H1 (cell line): ENCODE measurements around the gene ZNF524. TPM values are rescaled to one million over a fixed set of nuclear protein-coding genes. Genes with fewer than 3 reads are reported as not detected.

Experiments used
- CTCF ChIA-PET: fragments of 300-600 bp; sonication (Branson Sonifier 250); formaldehyde crosslinking; loops from one replicate; lab custom pipeline; 2021; ENCODE audit not compliant: partially characterized antibody; lab: Charles Lee
- POLR2A ChIA-PET: fragments of 300-600 bp; sonication (Branson Sonifier 250); formaldehyde crosslinking; loops from one replicate; lab custom pipeline; 2021; ENCODE audit warnings: inconsistent platforms; ENCODE audit not compliant: partially characterized antibody; lab: Charles Lee
- DNase-seq, 2 experiments: peaks; one replicate each; pipeline versions ENCODE4 v3.0.0 to v3.0.0-alpha.2; 2010 to 2022; ENCODE audit warnings: low spot score in 2 of 2, low read depth in 1 of 2, mixed read lengths in 1 of 2
- FAIRE-seq: peaks from 2 replicates; lab custom pipeline; 2011; peaks lifted over from hg19 to GRCh38; lab: Jason Lieb, UNC
- H2AFZ ChIP-seq: 2 replicates; pipeline ENCODE4 v1.8.1; 2012; ENCODE audit warnings: low read length, inconsistent platforms
- H2AK5ac ChIP-seq: 2 replicates; pipeline ENCODE4 v1.6.1; 2013; ENCODE audit warnings: low read depth, low read length
- H2BK120ac ChIP-seq: replicated peaks from 2 replicates; pipeline ENCODE3; 2013; ENCODE audit warnings: low read depth, low read length, inconsistent platforms
- H2BK12ac ChIP-seq: 2 replicates; pipeline ENCODE4 v1.6.1; 2013; ENCODE audit warnings: low read depth, low read length
- H2BK15ac ChIP-seq: 2 replicates; pipeline ENCODE4 v1.6.1; 2013; ENCODE audit warnings: low read length
- H2BK20ac ChIP-seq: 2 replicates; pipeline ENCODE4 v1.6.1; 2013; ENCODE audit warnings: low read length
- H2BK5ac ChIP-seq: 2 replicates; pipeline ENCODE4 v1.6.1; 2013; ENCODE audit warnings: low read depth, low read length
- H3K14ac ChIP-seq: 2 replicates; pipeline ENCODE4 v1.6.1; 2013; ENCODE audit warnings: inconsistent platforms; ENCODE audit not compliant: insufficient read length
- H3K18ac ChIP-seq: 2 replicates; pipeline ENCODE4 v1.6.1; 2013; ENCODE audit warnings: low read length; ENCODE audit errors: extremely low read depth
- H3K23ac ChIP-seq: 2 replicates; pipeline ENCODE4 v1.6.1; 2013; ENCODE audit warnings: inconsistent platforms; ENCODE audit not compliant: insufficient read length
- H3K23me2 ChIP-seq: 2 replicates; pipeline ENCODE4 v1.6.1; 2013; ENCODE audit warnings: low read depth, low read length
- H3K27ac ChIP-seq: 2 replicates; pipeline ENCODE4 v1.6.1; 2011; ENCODE audit warnings: low read depth, low read length, inconsistent platforms
- H3K27me3 ChIP-seq, 4 experiments: replicated peaks in 1 of 4; 1 replicate in 1 of 4; 2 replicates in 3 of 4; pipeline versions ENCODE4 v1.6.1 to v1.8.1; 2011 to 2013; ENCODE audit warnings: low read length in 3 of 4, mild to moderate bottlenecking in 3 of 4, inconsistent platforms in 2 of 4, mixed read lengths in 2 of 4, moderate library complexity in 1 of 4; ENCODE audit not compliant: control insufficient read depth in 3 of 4, insufficient read depth in 3 of 4; ENCODE audit errors: extremely low read depth in 1 of 4
- H3K36me3 ChIP-seq, 4 experiments: 2 replicates each; pipeline versions ENCODE4 v1.6.1 to v1.8.1; 2011 to 2013; ENCODE audit warnings: mild to moderate bottlenecking in 4 of 4, low read length in 3 of 4, moderate library complexity in 2 of 4, control low read depth in 1 of 4, inconsistent platforms in 1 of 4; ENCODE audit not compliant: insufficient read depth in 4 of 4, control insufficient read depth in 2 of 4
- H3K4ac ChIP-seq: replicated peaks from 2 replicates; pipeline ENCODE3; 2013; ENCODE audit warnings: low read length, low read depth, mixed read lengths, inconsistent platforms; ENCODE audit not compliant: insufficient read length
- H3K4me1 ChIP-seq, 4 experiments: replicated peaks in 1 of 4; 1 replicate in 1 of 4; 2 replicates in 3 of 4; pipeline versions ENCODE4 v1.6.1 to v1.8.1; 2011 to 2013; ENCODE audit warnings: low read length in 3 of 4, inconsistent platforms in 2 of 4, mixed read lengths in 1 of 4; ENCODE audit not compliant: insufficient read depth in 4 of 4, control insufficient read depth in 3 of 4
- H3K4me2 ChIP-seq, 2 experiments: 2 replicates each; pipeline versions ENCODE4 v1.6.1 to v1.8.1; 2011 to 2013; ENCODE audit warnings: low read depth in 2 of 2, low read length in 2 of 2, control low read depth in 1 of 2, inconsistent platforms in 1 of 2, mild to moderate bottlenecking in 1 of 2; ENCODE audit not compliant: insufficient read depth in 1 of 2
- H3K4me3 ChIP-seq, 4 experiments: fragments of 200-600, 300-600 bp in 1 of 4; sonication (generic), shearing (Covaris generic), sonication (Bioruptor Twin) in 1 of 4; 2 replicates each; pipeline versions ENCODE4 v1.5.1 to v1.8.1; 2011 to 2016; ENCODE audit warnings: low read length in 4 of 4, low read depth in 3 of 4, control low read depth in 2 of 4, inconsistent platforms in 2 of 4, mild to moderate bottlenecking in 2 of 4, mixed read lengths in 1 of 4, moderate library complexity in 1 of 4; ENCODE audit not compliant: insufficient read depth in 2 of 4; ENCODE audit errors: extremely low read depth in 1 of 4
- H3K56ac ChIP-seq: replicated peaks from 2 replicates; pipeline ENCODE3; 2013; ENCODE audit warnings: low read depth, mild to moderate bottlenecking, mixed read lengths, low read length, inconsistent platforms; ENCODE audit not compliant: insufficient read length
- H3K79me1 ChIP-seq: 2 replicates; pipeline ENCODE4 v1.6.1; 2013; ENCODE audit warnings: low read depth, low read length, control low read depth
- H3K79me2 ChIP-seq, 2 experiments: 2 replicates each; pipeline versions ENCODE4 v1.6.1 to v1.8.1; 2012 to 2013; ENCODE audit warnings: low read length in 2 of 2, mild to moderate bottlenecking in 2 of 2, inconsistent platforms in 1 of 2; ENCODE audit not compliant: insufficient read depth in 2 of 2, control insufficient read depth in 1 of 2
- H3K9ac ChIP-seq, 4 experiments: replicated peaks in 1 of 4; 1 replicate in 1 of 4; 2 replicates in 3 of 4; pipeline versions ENCODE4 v1.6.1 to v1.8.1; 2011 to 2013; ENCODE audit warnings: low read depth in 3 of 4, low read length in 3 of 4, control low read depth in 2 of 4, mild to moderate bottlenecking in 2 of 4, moderate library complexity in 2 of 4, inconsistent platforms in 1 of 4; ENCODE audit errors: extremely low read depth in 1 of 4
- H3K9me3 ChIP-seq, 2 experiments: 2 replicates each; pipeline versions ENCODE4 v1.6.1 to v1.8.1; 2012 to 2013; ENCODE audit warnings: mild to moderate bottlenecking in 2 of 2, moderate library complexity in 2 of 2, control low read depth in 1 of 2, inconsistent platforms in 1 of 2, low read depth in 1 of 2, low read length in 1 of 2, mixed read lengths in 1 of 2; ENCODE audit not compliant: insufficient read depth in 2 of 2
- H4K20me1 ChIP-seq, 2 experiments: replicated peaks in 1 of 2; 2 replicates each; pipeline versions ENCODE3 to v1.8.1; 2011 to 2013; ENCODE audit warnings: inconsistent platforms in 2 of 2, low read length in 2 of 2, mild to moderate bottlenecking in 1 of 2; ENCODE audit not compliant: insufficient read depth in 2 of 2, control insufficient read depth in 1 of 2
- H4K5ac ChIP-seq: 2 replicates; pipeline ENCODE4 v1.6.1; 2013; ENCODE audit warnings: low read length, low read depth, mixed read lengths, inconsistent platforms; ENCODE audit not compliant: insufficient read length
- H4K8ac ChIP-seq: 2 replicates; pipeline ENCODE4 v1.8.0; 2013; ENCODE audit warnings: mild to moderate bottlenecking, moderate library complexity, low read length, inconsistent platforms; ENCODE audit not compliant: insufficient read depth; ENCODE audit errors: extremely low read depth
- H4K91ac ChIP-seq: replicated peaks from 2 replicates; pipeline ENCODE3; 2013; ENCODE audit warnings: low read length, mixed read lengths, inconsistent platforms; ENCODE audit not compliant: insufficient read length
- ASH2L ChIP-seq: fragments of 200-600, 300-600 bp; sonication (generic); IDR thresholded peaks from one replicate; pipeline ENCODE4 v1.7.1; 2017; ENCODE audit warnings: low read length
- CHD2 ChIP-seq: IDR thresholded peaks from 2 replicates; pipeline ENCODE4 v1.6.1; 2012; ENCODE audit warnings: low read length, improper control_type of control experiment
- HDAC6 ChIP-seq: IDR thresholded peaks from one replicate; pipeline ENCODE4 v1.7.1; 2012; ENCODE audit warnings: low read depth, mild to moderate bottlenecking, inconsistent platforms, low read length, moderate library complexity
- KDM4A ChIP-seq: IDR thresholded peaks from one replicate; pipeline ENCODE4 v1.7.1; 2012; ENCODE audit warnings: low read depth, mild to moderate bottlenecking, moderate library complexity, low read length, inconsistent platforms; ENCODE audit not compliant: severe bottlenecking
- NANOG ChIP-seq: IDR thresholded peaks from 2 replicates; pipeline ENCODE4 v1.6.1; 2011; ENCODE audit warnings: low read length, low read depth, mild to moderate bottlenecking, inconsistent platforms; ENCODE audit not compliant: insufficient read depth, poor library complexity, severe bottlenecking
- SIX5 ChIP-seq: IDR thresholded peaks from 2 replicates; pipeline ENCODE4 v1.6.1; 2011; ENCODE audit warnings: mild to moderate bottlenecking, low read depth, low read length
- SUZ12 ChIP-seq: fragments of 200-600 bp; sonication (generic); IDR thresholded peaks from 2 replicates; pipeline ENCODE4 v1.6.1; 2012; ENCODE audit warnings: mild to moderate bottlenecking, inconsistent platforms, low read length, moderate library complexity, mixed read lengths
- TBP ChIP-seq: IDR thresholded peaks from 2 replicates; pipeline ENCODE4 v1.6.1; 2011; ENCODE audit warnings: low read depth, low read length, improper control_type of control experiment
- TCF12 ChIP-seq: IDR thresholded peaks from 2 replicates; pipeline ENCODE4 v1.6.1; 2011; ENCODE audit warnings: low read depth, mild to moderate bottlenecking, low read length
- WGBS, 2 experiments: shearing (Covaris generic) in 1 of 2; methylation state at CpG; one replicate each; pipeline versions ENCODE4 v1.1.6 to v1.1.7; 2013 to 2015; ENCODE audit warnings: low lambda C conversion rate in 2 of 2, mixed read lengths in 2 of 2, inconsistent platforms in 1 of 2, low coverage in 1 of 2, missing lambda C conversion rate in 1 of 2; ENCODE audit not compliant: insufficient replicate concordance in 2 of 2, insufficient coverage in 1 of 2, insufficient read length in 1 of 2; ENCODE audit errors: extremely low coverage in 1 of 2, missing lambda C conversion rate in 1 of 2; 5-methylcytosine and 5-hydroxymethylcytosine counted together
- polyA plus RNA-seq, 7 experiments: library from polyadenylated mRNA; depleted of rRNA in 3 of 7; stranded (reverse) in 5 of 7; unstranded in 2 of 7; fragments of >200 nt in 5 of 7; fragments of 200-250 nt in 2 of 7; gene quantifications; 1 replicate in 5 of 7; 2 replicates in 1 of 7; 4 replicates in 1 of 7; pipeline versions ENCODE4 v1.2.1 to v1.2.3, GENCODE V29; 2011 to 2013; ENCODE audit warnings: missing spikeins in 2 of 7, mixed read lengths in 2 of 7
- total RNA-seq: library from RNA; stranded (reverse); fragmentation: NEBNext Ultra II Directional; extraction: Animal tissue kit (Norgen Biotek cat#: 25700); gene quantifications from 2 replicates; pipeline ENCODE4 v1.2.1, GENCODE V29; 2021
- TF ChIP-seq, protein P1 (sequence below), 3 experiments: IDR thresholded peaks; 1 replicate in 2 of 3; 2 replicates in 1 of 3; pipeline versions ENCODE4 v1.5.1 to v1.6.1; 2011; ENCODE audit warnings: low read length in 3 of 3, mild to moderate bottlenecking in 3 of 3, inconsistent platforms in 2 of 3, low read depth in 1 of 3, moderate library complexity in 1 of 3; ENCODE audit not compliant: insufficient read depth in 1 of 3; ENCODE audit errors: control extremely low read depth in 1 of 3

Gene ZNF524
- total and polyA plus RNA-seq, 2 of the 8 experiments (the other 6 are each of a cell fraction or from before 2014, with no cell fraction given) = 4.4 to 4.7 TPM

DNA sequence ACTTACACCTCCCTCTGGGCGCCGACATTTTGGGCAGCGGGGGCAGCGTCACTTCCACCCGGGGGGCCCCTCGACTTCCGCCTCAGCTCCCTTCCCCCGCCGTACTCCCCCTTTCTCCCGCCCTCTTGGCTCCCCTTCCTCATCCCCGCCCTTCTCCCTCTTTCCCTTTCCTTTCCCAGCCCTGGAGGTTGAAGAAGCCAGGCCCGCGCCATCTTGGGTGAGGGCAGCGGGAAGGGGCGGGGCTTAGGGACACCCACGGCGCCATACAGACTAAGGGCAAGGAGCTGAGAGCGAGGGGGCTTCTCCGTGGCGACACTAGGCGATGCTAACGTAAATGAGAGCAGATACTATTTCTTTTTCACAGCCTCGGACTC, 633 bp upstream of the ZNF524 start, which contains the start of gene FIZ1:
Gene FIZ1 (minus strand): TSS at position 50 of the 374 bp plus-strand sequence. CDS start 1,652 bp downstream, outside the sequence.
- Histone ChIP-seq H4K8ac (peak within 1 kb of the TSS; percentile 100; the same call in 1 of the 2 replicates), H3K27me3 (no peaks in the 10 kb centered on the region), H2AK5ac (0 out of 2 replicates have a peak within 1 kb of the TSS, but pooled peaks have one; percentile 16), H3K79me2 (peaks cover 0 to 3% of the 10 kb centered on the region in 2 experiments; a peak in 2 of 4 replicates), H2BK120ac (peak within 1 kb of the TSS; percentile 99), H3K14ac (no peak within 1 kb of the TSS), H2BK12ac (peak within 1 kb of the TSS; percentile 89), H3K27ac (peak within 1 kb of the TSS; percentile 100), H3K9me3 (no peaks in the 10 kb centered on the region), H3K4me3 (peak within 1 kb of the TSS; percentile 78 to 95 (median 86)), H3K56ac (peak within 1 kb of the TSS; percentile 98), H4K5ac (peak within 1 kb of the TSS; percentile 92), H3K23ac (no peak within 1 kb of the TSS), H3K79me1 (peaks cover 3% of the 10 kb centered on the region), H3K4me1 (peaks cover 0 to 14% (median 6%) of the 10 kb centered on the region in 4 experiments; a peak in 5 of 7 replicates), H2BK15ac (peak within 1 kb of the TSS; percentile 95; the same call in 1 of the 2 replicates), H3K4me2 (peak within 1 kb of the TSS; percentile 72 to 95), H4K91ac (peak within 1 kb of the TSS; percentile 100), H2AFZ (peak within 1 kb of the TSS; percentile 76; the same call in 1 of the 2 replicates), H3K4ac (no peak within 1 kb of the TSS), H2BK5ac (peak within 1 kb of the TSS; percentile 98), H3K9ac (peak within 1 kb of the TSS; percentile 95 to 100 (median 100)), H4K20me1 (peaks cover 0 to 2% of the 10 kb centered on the region in 2 experiments), H3K36me3 (peaks cover 0 to 10% (median 8%) of the 10 kb centered on the region in 4 experiments; a peak in 3 of 8 replicates), H2BK20ac (0 out of 2 replicates have a peak within 1 kb of the TSS, but pooled peaks have one; percentile 66), H3K18ac (peak within 1 kb of the TSS; percentile 97), H3K23me2 (peaks cover 10% of the 10 kb centered on the region; the same call in 1 of the 2 replicates)
- no peak for FAIRE-seq
- WGBS, 2 experiments = 1% methylated on average over 12 of the region's 23 CpGs; no CpG with 5 or more reads in 1 of the 2 experiments
- peak; percentile 93 to 97 for DNase-seq
- POLR2A ChIA-PET = interaction anchor here (0.6 to 3.7 kb wide), 41 partner anchors 10 to 1790 kb away, joined by 3 to 42 read pairs (median 4); partner anchors contain the start of genes HSPBP1, NAT14, TMEM238 and U2AF2
- CTCF ChIA-PET = interaction anchor here (0.6 to 2.7 kb wide), 6 partner anchors 12 to 155 kb away, joined by 3 to 12 read pairs (median 3); no protein-coding TSS in a partner anchor
- no peak for TF ChIP-seq ASH2L
- peak; percentile 2; the same call in 1 of the 2 replicates for TF ChIP-seq TBP
- TF ChIP-seq CHD2 = peak; percentile 40; the same call in 1 of the 2 replicates
- no peak for TF ChIP-seq SUZ12
- no peak for TF ChIP-seq NANOG
- TF ChIP-seq, protein P1, sequence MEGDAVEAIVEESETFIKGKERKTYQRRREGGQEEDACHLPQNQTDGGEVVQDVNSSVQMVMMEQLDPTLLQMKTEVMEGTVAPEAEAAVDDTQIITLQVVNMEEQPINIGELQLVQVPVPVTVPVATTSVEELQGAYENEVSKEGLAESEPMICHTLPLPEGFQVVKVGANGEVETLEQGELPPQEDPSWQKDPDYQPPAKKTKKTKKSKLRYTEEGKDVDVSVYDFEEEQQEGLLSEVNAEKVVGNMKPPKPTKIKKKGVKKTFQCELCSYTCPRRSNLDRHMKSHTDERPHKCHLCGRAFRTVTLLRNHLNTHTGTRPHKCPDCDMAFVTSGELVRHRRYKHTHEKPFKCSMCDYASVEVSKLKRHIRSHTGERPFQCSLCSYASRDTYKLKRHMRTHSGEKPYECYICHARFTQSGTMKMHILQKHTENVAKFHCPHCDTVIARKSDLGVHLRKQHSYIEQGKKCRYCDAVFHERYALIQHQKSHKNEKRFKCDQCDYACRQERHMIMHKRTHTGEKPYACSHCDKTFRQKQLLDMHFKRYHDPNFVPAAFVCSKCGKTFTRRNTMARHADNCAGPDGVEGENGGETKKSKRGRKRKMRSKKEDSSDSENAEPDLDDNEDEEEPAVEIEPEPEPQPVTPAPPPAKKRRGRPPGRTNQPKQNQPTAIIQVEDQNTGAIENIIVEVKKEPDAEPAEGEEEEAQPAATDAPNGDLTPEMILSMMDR (IDR thresholded peaks at IDR 0.05; ENCODE audit: control extremely low read depth in 1 of 3, insufficient read depth in 1 of 3, low read depth in 1 of 3, low read length in 3 of 3) = no peak
- TF ChIP-seq TCF12 = 0 out of 2 replicates have a peak, but pooled peaks have one; percentile 7
- TF ChIP-seq SIX5 = peak; percentile 31; the same call in 1 of the 2 replicates
- no peak for TF ChIP-seq HDAC6
- TF ChIP-seq KDM4A = no peak
